ENCODE results near the gene PARL.

PARL gene, protein sequence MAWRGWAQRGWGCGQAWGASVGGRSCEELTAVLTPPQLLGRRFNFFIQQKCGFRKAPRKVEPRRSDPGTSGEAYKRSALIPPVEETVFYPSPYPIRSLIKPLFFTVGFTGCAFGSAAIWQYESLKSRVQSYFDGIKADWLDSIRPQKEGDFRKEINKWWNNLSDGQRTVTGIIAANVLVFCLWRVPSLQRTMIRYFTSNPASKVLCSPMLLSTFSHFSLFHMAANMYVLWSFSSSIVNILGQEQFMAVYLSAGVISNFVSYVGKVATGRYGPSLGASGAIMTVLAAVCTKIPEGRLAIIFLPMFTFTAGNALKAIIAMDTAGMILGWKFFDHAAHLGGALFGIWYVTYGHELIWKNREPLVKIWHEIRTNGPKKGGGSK

GRCh38 chr3:183884427-183885296 lies at the start of gene PARL:
Gene PARL (minus strand): TSS chr3:183884880. CDS start chr3:183884846, 34 bp downstream.
- TF ChIP-seq CTCF (IDR thresholded peaks at IDR 0.05) (peak; percentile 95), ZFX (IDR thresholded peaks at IDR 0.05; ENCODE audit: borderline replicate concordance) (no peak)
- peak within 1 kb of the TSS; percentile 59 for H3K27ac ChIP-seq

GRCh38 chr3:183933160-183933559 lies 48.5 kb upstream of the PARL start:
- no peak overlapping the region for H3K27ac ChIP-seq
- no peak for TF ChIP-seq ZFX (IDR thresholded peaks at IDR 0.05; ENCODE audit: borderline replicate concordance)
- no peak for TF ChIP-seq CTCF (IDR thresholded peaks at IDR 0.05)

GRCh38 chr3:183931881-183932280 lies 47.2 kb upstream of the PARL start:
- no peak for TF ChIP-seq CTCF (IDR thresholded peaks at IDR 0.05)
- no peak for TF ChIP-seq ZFX (IDR thresholded peaks at IDR 0.05; ENCODE audit: borderline replicate concordance)
- no peak overlapping the region for H3K27ac ChIP-seq

GRCh38 chr3:183930086-183930485 lies 45.4 kb upstream of the PARL start:
- TF ChIP-seq ZFX (IDR thresholded peaks at IDR 0.05; ENCODE audit: borderline replicate concordance) (no peak), CTCF (IDR thresholded peaks at IDR 0.05) (no peak)
- no peak overlapping the region for H3K27ac ChIP-seq

DNA sequence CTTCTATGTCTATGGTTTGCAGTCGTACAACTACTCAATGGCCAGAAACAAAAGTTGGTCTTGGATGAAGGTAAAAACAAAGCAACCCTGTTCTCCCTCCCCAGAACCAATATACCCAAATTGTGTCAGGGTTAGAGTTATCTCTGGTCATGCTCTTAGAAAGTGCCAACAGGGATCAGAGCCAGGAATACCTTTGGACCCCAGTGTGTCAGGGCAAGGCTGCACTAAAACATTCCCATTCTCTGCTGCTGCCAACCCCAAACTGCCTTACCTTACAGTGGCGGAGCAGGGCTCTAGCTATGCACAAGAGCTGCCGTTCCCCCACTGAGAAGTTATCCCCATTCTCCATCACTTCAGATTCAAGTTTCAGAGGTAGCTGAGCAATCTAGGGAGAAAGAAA lies 42.4 kb upstream of the PARL start:
- H3K27ac ChIP-seq, result no peak overlapping the region
- TF ChIP-seq CTCF (IDR thresholded peaks at IDR 0.05), result no peak
- no peak for TF ChIP-seq ZFX (IDR thresholded peaks at IDR 0.05; ENCODE audit: borderline replicate concordance)

DNA sequence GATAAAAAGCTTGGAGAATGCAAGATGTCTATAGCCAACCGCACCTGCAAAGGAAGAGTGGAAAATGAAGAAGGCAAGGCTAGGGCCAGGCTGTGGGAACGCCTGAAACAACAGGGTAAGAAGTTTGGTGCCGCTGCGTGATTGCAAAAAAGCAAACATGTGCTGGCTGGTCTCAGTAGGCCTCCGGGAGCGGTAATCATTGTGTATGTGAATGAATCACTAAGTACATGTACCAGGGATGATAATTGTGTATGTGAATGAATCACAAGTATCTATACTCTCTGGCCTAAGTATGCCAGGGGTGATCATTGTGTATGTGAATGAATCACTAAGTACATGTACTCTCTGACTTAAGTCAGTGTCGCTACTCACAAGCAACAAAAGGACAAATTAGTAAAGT lies 40.3 kb upstream of the PARL start:
- TF ChIP-seq ZFX (IDR thresholded peaks at IDR 0.05; ENCODE audit: borderline replicate concordance) (no peak), CTCF (IDR thresholded peaks at IDR 0.05) (no peak)
- no peak overlapping the region for H3K27ac ChIP-seq

GRCh38 chr3:183924543-183924942 lies 39.9 kb upstream of the PARL start:
- no peak for TF ChIP-seq ZFX (IDR thresholded peaks at IDR 0.05; ENCODE audit: borderline replicate concordance)
- TF ChIP-seq CTCF (IDR thresholded peaks at IDR 0.05), result no peak
- H3K27ac ChIP-seq, result no peak overlapping the region
